ENCODE results near the gene ATP2C2. TPM values are rescaled to one million over a fixed set of nuclear protein-coding genes. Genes with fewer than 3 reads are reported as not detected.
"Not testable (repeated sequence)": the region's sequence is repeated elsewhere in the genome, so short reads cannot be mapped to it uniquely, and the experiment has no call there.

ATP2C2 gene
- total RNA-seq, 4 donors from 2014 or later = 138 to 3,342 (median 155) TPM

GRCh38 chr16:84418056-84418849, 49.9 kb downstream of the ATP2C2 start:
- H3K4me1 ChIP-seq = no peaks in the 10 kb centered on the region
- intact Hi-C loops (cut with DNase I; ENCODE audit: low total_unique reads) = no loop called here
- no peak for DNase-seq
- no peaks in the 10 kb centered on the region for H3K27me3 ChIP-seq
- no peak overlapping the region for H3K4me3 ChIP-seq
- 91 to 94% methylated on average over 11 to 25 of the region's 25 CpGs for WGBS, 2 donors (ENCODE audit: low coverage in 1 of 2)
- no peak overlapping the region for H3K27ac ChIP-seq
- H3K36me3 ChIP-seq = peaks cover 0 to 5% (median 0%) of the 10 kb centered on the region in 4 donors
- no peak for TF ChIP-seq EP300 (IDR thresholded peaks at IDR 0.05; ENCODE audit: low read depth)
- no peak for TF ChIP-seq POLR2A (IDR thresholded peaks at IDR 0.05)
- no peak for TF ChIP-seq CTCF (IDR thresholded peaks at IDR 0.05)
- TF ChIP-seq POLR2AphosphoS5 (IDR thresholded peaks at IDR 0.05) = no peak
- H3K9me3 ChIP-seq = no peaks in the 10 kb centered on the region
- in situ Hi-C loops (cut with MboI; ENCODE audit: low pct_ligation_motif_present in 1 of 4, low pct_unique_long_range_greater_than_20kb in 1 of 4, low sequenced_read_pairs in 3 of 4) = no loop called here

GRCh38 chr16:84419730-84420129, 51.4 kb downstream of the ATP2C2 start:
- DNase-seq = no peak
- intact Hi-C loops (cut with DNase I; ENCODE audit: low total_unique reads) = no loop called here
- TF ChIP-seq POLR2A (IDR thresholded peaks at IDR 0.05) (no peak), POLR2AphosphoS5 (IDR thresholded peaks at IDR 0.05) (no peak), CTCF (IDR thresholded peaks at IDR 0.05) (no peak), EP300 (IDR thresholded peaks at IDR 0.05; ENCODE audit: low read depth) (no peak)
- 83 to 93% methylated on average over 2 to 8 of the region's 8 CpGs for WGBS, 2 donors (ENCODE audit: low coverage in 1 of 2)
- H3K27ac ChIP-seq = no peak overlapping the region
- peaks cover 0 to 5% (median 0%) of the 10 kb centered on the region in 4 donors for H3K36me3 ChIP-seq
- no peaks in the 10 kb centered on the region for H3K27me3 ChIP-seq
- in situ Hi-C loops (cut with MboI; ENCODE audit: low pct_ligation_motif_present in 1 of 4, low pct_unique_long_range_greater_than_20kb in 1 of 4, low sequenced_read_pairs in 3 of 4) = no loop called here
- no peak overlapping the region for H3K4me3 ChIP-seq
- H3K9me3 ChIP-seq = no peaks in the 10 kb centered on the region
- H3K4me1 ChIP-seq = no peaks in the 10 kb centered on the region

GRCh38 chr16:84420556-84420955, 52.2 kb downstream of the ATP2C2 start:
- H3K27ac ChIP-seq; H3K4me1 ChIP-seq; H3K36me3 ChIP-seq; in situ Hi-C loops (cut with MboI; ENCODE audit: low pct_ligation_motif_present in 1 of 4, low pct_unique_long_range_greater_than_20kb in 1 of 4, low sequenced_read_pairs in 3 of 4); H3K27me3 ChIP-seq; H3K9me3 ChIP-seq; DNase-seq; H3K4me3 ChIP-seq; intact Hi-C loops (cut with DNase I; ENCODE audit: low total_unique reads): not testable (repeated sequence)
- WGBS, 2 donors (ENCODE audit: low coverage in 1 of 2) = 82 to 86% methylated on average over 3 to 6 of the region's 6 CpGs

GRCh38 chr16:84421081-84421937, 53.0 kb downstream of the ATP2C2 start:
- no peak for DNase-seq
- H3K4me1 ChIP-seq = no peaks in the 10 kb centered on the region
- H3K27me3 ChIP-seq = no peaks in the 10 kb centered on the region
- H3K4me3 ChIP-seq = no peak overlapping the region
- H3K9me3 ChIP-seq = no peaks in the 10 kb centered on the region
- no peak overlapping the region for H3K27ac ChIP-seq
- WGBS, 2 donors (ENCODE audit: low coverage in 1 of 2) = 91 to 92% methylated on average over 5 to 21 of the region's 21 CpGs
- intact Hi-C loops (cut with DNase I; ENCODE audit: low total_unique reads) (no loop called here), in situ Hi-C loops (cut with MboI; ENCODE audit: low pct_ligation_motif_present in 1 of 4, low pct_unique_long_range_greater_than_20kb in 1 of 4, low sequenced_read_pairs in 3 of 4) (no loop called here)
- TF ChIP-seq EP300 (IDR thresholded peaks at IDR 0.05; ENCODE audit: low read depth) = no peak
- TF ChIP-seq POLR2AphosphoS5 (IDR thresholded peaks at IDR 0.05) = no peak
- TF ChIP-seq CTCF (IDR thresholded peaks at IDR 0.05) = no peak
- TF ChIP-seq POLR2A (IDR thresholded peaks at IDR 0.05) = no peak
- peaks cover 0 to 5% (median 0%) of the 10 kb centered on the region in 4 donors for H3K36me3 ChIP-seq
